K562 (cell line): Measurements from ENCODE around the gene AGAP3. TPM values are rescaled to one million over a fixed set of nuclear protein-coding genes. Genes with fewer than 3 reads are reported as not detected.

Experiments used
- ATAC-seq: fragments of 200-7000 bp; cut with Tn5 transposase; 3 replicates; pipeline ENCODE4 v1.9.1; 2020; ENCODE audit warnings: moderate library complexity
- BruUV-seq: library from RNA; stranded (reverse); fragments of 400-500 nt; replicated peaks from 2 replicates; lab custom pipeline; 2021; lab: Mats Ljungman, UMichigan
- CTCF ChIA-PET: fragments of 300-600 bp; formaldehyde crosslinking; extraction: SDS; loops from one replicate; lab custom pipeline; 2021; ENCODE audit warnings: low intra/inter-chr PET ratio; lab: Yijun Ruan, JAX
- POLR2A ChIA-PET: fragments of 300-600, 350-650 bp; sonication (Branson Sonifier 250); formaldehyde crosslinking; extraction: SDS; loops from one replicate; lab custom pipeline; 2021; ENCODE audit warnings: antibody characterized with exemption, inconsistent platforms; lab: Yijun Ruan, JAX
- DNase-seq, 4 experiments: peaks; one replicate each; pipeline versions ENCODE4 v3.0.0 to v3.0.0-alpha.2; 2011 to 2018; ENCODE audit warnings: low spot score in 3 of 4, mixed read lengths in 3 of 4; ENCODE audit errors: extremely low read depth in 1 of 4
- FAIRE-seq: peaks from 2 replicates; lab custom pipeline; 2011; peaks lifted over from hg19 to GRCh38; lab: Jason Lieb, UNC
- H2AFZ ChIP-seq: 2 replicates; pipeline ENCODE4 v1.6.0; 2011; ENCODE audit warnings: low read depth, low read length, control low read depth, inconsistent platforms
- H3K27ac ChIP-seq: fragments of 200-600 bp; 3 replicates; pipeline ENCODE4 v1.8.0; 2011; ENCODE audit warnings: low read depth, mild to moderate bottlenecking, control low read depth, inconsistent platforms, low read length, moderate library complexity, mixed read lengths; ENCODE audit errors: extremely low read depth
- H3K27me3 ChIP-seq, 2 experiments: fragments of 300-600 bp in 1 of 2; 2 replicates in 1 of 2; 3 replicates in 1 of 2; pipeline versions ENCODE4 v1.6.0 to v1.8.0; 2011; ENCODE audit warnings: inconsistent platforms in 2 of 2, low read length in 2 of 2, mild to moderate bottlenecking in 1 of 2, mixed read lengths in 1 of 2, moderate library complexity in 1 of 2; ENCODE audit not compliant: control insufficient read depth in 2 of 2, insufficient read depth in 2 of 2
- H3K36me3 ChIP-seq: fragments of 300-600 bp; 3 replicates; pipeline ENCODE4 v1.8.0; 2011; ENCODE audit warnings: mild to moderate bottlenecking, low read length, inconsistent platforms; ENCODE audit not compliant: control insufficient read depth, insufficient read depth
- H3K4me1 ChIP-seq, 2 experiments: fragments of 200-600 bp in 1 of 2; replicated peaks in 1 of 2; 2 replicates in 1 of 2; 3 replicates in 1 of 2; pipeline versions ENCODE4 v1.5.1 to v1.8.0; 2011; ENCODE audit warnings: inconsistent platforms in 2 of 2, low read length in 2 of 2, mild to moderate bottlenecking in 1 of 2, mixed read lengths in 1 of 2, moderate library complexity in 1 of 2; ENCODE audit not compliant: control insufficient read depth in 2 of 2, insufficient read depth in 2 of 2
- H3K4me2 ChIP-seq: 2 replicates; pipeline ENCODE4 v1.6.1; 2011; ENCODE audit warnings: low read length, control low read depth, inconsistent platforms, mixed read lengths; ENCODE audit not compliant: insufficient read depth
- H3K4me3 ChIP-seq: fragments of 200-600 bp; sonication (generic), shearing (Covaris generic); 2 replicates; pipeline ENCODE4 v1.5.1; 2016; ENCODE audit warnings: control low read depth, inconsistent platforms
- H3K79me2 ChIP-seq: fragments of 200-600 bp; 3 replicates; pipeline ENCODE4 v1.8.0; 2011; ENCODE audit warnings: low read length, inconsistent platforms; ENCODE audit not compliant: control insufficient read depth, insufficient read depth
- H3K9ac ChIP-seq, 2 experiments: 2 replicates each; pipeline versions ENCODE4 v1.6.0 to v1.6.1; 2011; ENCODE audit warnings: low read depth in 2 of 2, low read length in 2 of 2, control low read depth in 1 of 2, inconsistent platforms in 1 of 2, mild to moderate bottlenecking in 1 of 2, mixed read lengths in 1 of 2; ENCODE audit not compliant: insufficient read depth in 1 of 2
- H3K9me1 ChIP-seq: one replicate; pipeline ENCODE4 v1.6.0; 2011; ENCODE audit warnings: inconsistent platforms, mild to moderate bottlenecking, low read length, moderate library complexity; ENCODE audit not compliant: control insufficient read depth, insufficient read depth
- H3K9me3 ChIP-seq: replicated peaks from 2 replicates; pipeline ENCODE4 v1.5.1; 2011; ENCODE audit warnings: low read depth, low read length, inconsistent platforms; ENCODE audit not compliant: control insufficient read depth, insufficient read depth
- H4K20me1 ChIP-seq: replicated peaks from 2 replicates; pipeline ENCODE4 v1.6.1; 2011; ENCODE audit warnings: low read length, inconsistent platforms, mixed read lengths; ENCODE audit not compliant: control insufficient read depth, insufficient read depth
- FOXA1 ChIP-seq: fragments of 450-650 bp; IDR thresholded peaks from 2 replicates; pipeline ENCODE4 v1.6.1; 2016; ENCODE audit warnings: mild to moderate bottlenecking, borderline replicate concordance
- GMEB1 ChIP-seq: fragments of 250-450 bp; sonication (Bioruptor Pico); IDR thresholded peaks from 2 replicates; pipeline ENCODE4 v1.4.0; 2020; ENCODE audit warnings: mild to moderate bottlenecking
- HDGF ChIP-seq: fragments of 450-650 bp; IDR thresholded peaks from 2 replicates; pipeline ENCODE4 v1.6.1; 2016
- MEF2D ChIP-seq: conservative IDR thresholded peaks from 2 replicates; pipeline ENCODE4 v1.6.1; 2016; ENCODE audit warnings: low read depth, missing genetic modification characterization, missing compliant biosample characterization
- MYC ChIP-seq, 2 experiments: fragments of 250-450 bp in 1 of 2; sonication (Bioruptor Pico) in 1 of 2; IDR thresholded peaks; 2 replicates each; pipeline versions ENCODE4 v1.5.1 to v1.6.1; 2012 to 2021; ENCODE audit warnings: low read depth in 2 of 2, borderline replicate concordance in 1 of 2, improper control_type of control experiment in 1 of 2, low read length in 1 of 2, mild to moderate bottlenecking in 1 of 2, moderate library complexity in 1 of 2
- POLR3A ChIP-seq: IDR thresholded peaks from 2 replicates; pipeline ENCODE4 v1.6.1; 2011; ENCODE audit warnings: borderline replicate concordance, mild to moderate bottlenecking, moderate library complexity; ENCODE audit not compliant: insufficient read length, insufficient read depth; ENCODE audit errors: extremely low read depth
- SETDB1 ChIP-seq: IDR thresholded peaks from one replicate; pipeline ENCODE4 v1.6.1; 2012; ENCODE audit warnings: low read length, control low read depth, inconsistent platforms
- SP1 ChIP-seq: sonication (generic); formaldehyde crosslinking; IDR thresholded peaks from 2 replicates; pipeline ENCODE4 v1.8.1; 2022; ENCODE audit warnings: mild to moderate bottlenecking, missing genetic modification reagents
- SUPT5H ChIP-seq: fragments of 450-650 bp; IDR thresholded peaks from 2 replicates; pipeline ENCODE4 v1.6.1; 2016
- TEAD2 ChIP-seq: fragments of 450-650 bp; IDR thresholded peaks from 2 replicates; pipeline ENCODE4 v1.6.1; 2016; ENCODE audit warnings: missing genetic modification characterization, control low read depth, missing compliant biosample characterization
- THRAP3 ChIP-seq: fragments of 450-650 bp; IDR thresholded peaks from 2 replicates; pipeline ENCODE4 v1.6.1; 2016; ENCODE audit warnings: mild to moderate bottlenecking, inconsistent platforms, borderline replicate concordance
- ZNF699 ChIP-seq: fragments of 250-450 bp; sonication (Bioruptor Pico); IDR thresholded peaks from 2 replicates; pipeline ENCODE4 v1.8.0; 2021; ENCODE audit warnings: mild to moderate bottlenecking, moderate library complexity; ENCODE audit not compliant: insufficient replicate concordance
- WGBS: fragments of 100-300 bp; shearing (Covaris generic); methylation state at CpG from one replicate; pipeline ENCODE4 v1.1.6; 2016; ENCODE audit warnings: low coverage, mixed read lengths; ENCODE audit not compliant: insufficient coverage; ENCODE audit errors: missing lambda C conversion rate; 5-methylcytosine and 5-hydroxymethylcytosine counted together
- in situ Hi-C: fragments of 300-500 bp; cut with MboI; formaldehyde crosslinking; loops from 4 replicates; pipeline ENCODE4 v1.15.0; 2018; ENCODE audit warnings: inconsistent platforms, mixed read lengths
- intact Hi-C: fragments of 100-400 bp; cut with micrococcal nuclease; formaldehyde crosslinking; loops from 2 replicates; pipeline ENCODE4 v1.14.2; 2022
- polyA plus RNA-seq, 8 experiments: library from polyadenylated mRNA; depleted of rRNA in 4 of 8; stranded (reverse) in 5 of 8; unstranded in 3 of 8; fragments of >200 nt; fragmentation: Nextera tagmentation in 2 of 8; fragmentation: Illumina TruSeq in 1 of 8; extraction: Ambion mirVana in 2 of 8; extraction: Trizol in 1 of 8; gene quantifications; 2 replicates each; pipeline versions ENCODE4 v1.2.1 to v1.2.3, GENCODE V29; 2011 to 2014; ENCODE audit warnings: inconsistent platforms in 1 of 8, missing spikeins in 1 of 8
- total RNA-seq, 7 experiments: library from RNA; depleted of rRNA in 6 of 7; stranded (reverse); fragments of >200 nt in 6 of 7; fragmentation: Illumina TruSeq in 2 of 7; extraction: Trizol in 2 of 7; gene quantifications; 2 replicates each; pipeline versions ENCODE4 v1.2.1 to v1.2.3, GENCODE V29; 2011 to 2021; ENCODE audit warnings: low replicate concordance in 1 of 7

AGAP3 gene
- total and polyA plus RNA-seq, 9 of the 15 experiments (the other 6 are each of a cell fraction or from before 2014, with no cell fraction given) = 3.4 to 208 (median 62.2) TPM

DNA sequence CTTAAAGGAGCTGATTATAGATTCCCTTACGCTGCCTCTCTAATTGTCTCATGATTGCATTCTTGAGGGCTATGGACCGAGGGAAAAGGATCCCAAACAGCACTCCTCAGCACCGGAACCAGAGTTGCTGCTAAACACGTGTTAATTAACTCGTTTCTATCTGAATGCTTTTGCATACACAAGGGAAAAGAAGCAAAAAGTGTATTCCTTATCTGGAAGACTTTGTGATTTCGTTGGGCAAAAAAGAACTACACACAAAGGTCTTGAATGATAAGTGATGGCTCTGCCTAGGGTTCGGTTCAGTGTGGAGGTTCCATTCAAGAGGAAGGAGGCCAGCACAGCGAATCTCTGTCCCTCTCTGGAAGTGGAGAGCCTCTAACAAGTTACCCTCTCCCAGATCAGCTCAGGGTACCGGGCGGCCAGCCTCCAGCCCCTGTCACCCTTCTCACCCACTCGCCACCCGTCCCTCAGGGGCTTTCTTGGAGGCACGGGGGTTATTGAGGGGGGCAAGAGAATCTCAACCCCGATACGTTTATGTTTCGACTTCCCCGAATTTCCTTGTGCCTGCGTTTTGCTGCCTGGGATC, 27.4 kb upstream of the AGAP3 start:
- Histone ChIP-seq H2AFZ (peak overlapping the region; percentile 91), H3K4me1 (peaks cover 57 to 75% of the 10 kb centered on the region in 2 experiments), H3K9ac (peak overlapping the region; percentile 85 to 91), H3K36me3 (peaks cover 15% of the 10 kb centered on the region; the same call in 2 of the 3 replicates), H4K20me1 (peaks cover 10% of the 10 kb centered on the region), H3K9me1 (no peaks in the 10 kb centered on the region), H3K79me2 (peaks cover 50% of the 10 kb centered on the region), H3K27me3 (no peaks in the 10 kb centered on the region), H3K9me3 (no peaks in the 10 kb centered on the region), H3K4me3 (peak overlapping the region; percentile 84), H3K4me2 (peak overlapping the region; percentile 94), H3K27ac (peak overlapping the region; percentile 90)
- ChIA-PET CTCF (interaction anchor here (0.5 to 1.7 kb wide), 5 partner anchors 21 to 185 kb away, joined by 3 to 8 read pairs (median 3); partner anchors contain the start of genes ABCB8 and AGAP3), POLR2A (interaction anchor here (0.6 to 1.7 kb wide), 6 partner anchors 9 to 159 kb away, joined by 3 to 9 read pairs (median 5); partner anchors contain the start of genes ABCB8 and FASTK)
- peak; percentile 72 for FAIRE-seq
- no peak for ATAC-seq
- in situ Hi-C loops (no loop called here), intact Hi-C loops (loop anchor here (1.0 kb wide), 3 partner anchors 20 to 51 kb away; partner anchors contain the start of gene ABCB8)
- WGBS = 2% methylated on average over 18 of the region's 18 CpGs
- DNase-seq = peak in 1 of 4 experiments; percentile 62
- BruUV-seq = no TSS peak
- TF ChIP-seq HDGF = no peak
- TF ChIP-seq ZNF699 (CRISPR knock-in tag) = no peak
- no peak for TF ChIP-seq SUPT5H
- no peak for TF ChIP-seq THRAP3
- no peak for TF ChIP-seq TEAD2 (tag)
- TF ChIP-seq POLR3A = no peak
- no peak for TF ChIP-seq SP1 (CRISPR knock-in tag)
- TF ChIP-seq SETDB1 = no peak
- TF ChIP-seq MYC (IDR thresholded peaks at IDR 0.05; ENCODE audit: low read depth, low read length) = peak; percentile 42; the same call in 1 of the 2 replicates
- peak; percentile 49; the same call in 1 of the 2 replicates for TF ChIP-seq MYC (CRISPR knock-in tag; IDR thresholded peaks at IDR 0.05; ENCODE audit: borderline replicate concordance, low read depth)
- no peak for TF ChIP-seq GMEB1 (CRISPR knock-in tag)
- no peak for TF ChIP-seq MEF2D (tag)
- TF ChIP-seq FOXA1 = no peak
